Panc1 (cell line): ENCODE measurements around the gene IGFBP5.

ENCODE experiments used
- POLR2AphosphoS5 ChIP-seq: IDR thresholded peaks from 2 replicates; pipeline ENCODE4 v1.6.1; 2012; ENCODE audit warnings: mild to moderate bottlenecking, low read depth, low read length, moderate library complexity
- REST ChIP-seq, 2 experiments: IDR thresholded peaks; 2 replicates each; pipeline ENCODE4 v1.6.1; 2011 to 2012; ENCODE audit warnings: low read depth in 2 of 2, control low read depth in 1 of 2, low read length in 1 of 2, mild to moderate bottlenecking in 1 of 2, moderate library complexity in 1 of 2; ENCODE audit not compliant: insufficient read depth in 1 of 2
- TF ChIP-seq, protein P1 (sequence below): fragments of 450-650 bp; IDR thresholded peaks from 2 replicates; pipeline ENCODE4 v1.5.1; 2017; ENCODE audit warnings: mild to moderate bottlenecking

DNA sequence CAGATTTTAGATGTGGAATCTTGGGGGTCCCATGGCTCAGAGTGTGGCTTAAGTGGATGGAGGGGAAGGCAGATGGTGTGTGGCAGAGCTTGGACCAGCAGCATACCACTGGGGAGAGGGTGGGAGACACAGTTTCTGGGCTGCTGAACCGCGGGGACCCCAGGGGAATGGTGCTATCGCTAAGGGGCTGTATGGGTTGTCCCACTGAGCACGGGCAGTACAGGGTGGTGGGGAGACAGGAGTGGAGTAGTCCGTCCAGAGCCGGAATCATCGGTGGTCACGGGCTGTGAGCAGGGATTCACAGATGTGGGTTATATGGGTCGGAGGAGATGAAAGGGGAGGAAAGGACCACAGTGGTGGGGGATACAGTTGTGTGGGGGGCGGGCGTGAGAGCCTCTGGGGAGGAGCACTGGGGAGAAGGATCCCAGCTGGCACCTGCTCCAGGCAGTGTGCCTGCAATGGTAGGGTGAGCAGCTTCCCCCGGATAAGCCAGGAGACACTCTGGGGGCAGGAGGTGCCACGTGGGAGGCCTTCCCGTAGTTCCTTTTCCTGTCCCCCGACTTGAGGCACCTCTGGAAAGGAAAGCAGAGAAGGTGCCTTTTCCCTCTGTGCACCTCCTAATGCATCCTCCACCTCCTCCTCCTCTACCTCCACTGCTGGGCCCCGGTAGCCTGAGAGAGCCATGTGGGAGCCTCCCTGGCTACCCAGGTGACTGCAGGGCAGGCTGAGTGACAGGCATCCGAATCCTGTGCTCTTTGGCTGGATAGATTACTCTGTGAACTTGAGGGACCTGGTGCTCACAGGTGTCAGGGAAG, 24.9 kb downstream of the IGFBP5 start:
- TF ChIP-seq, protein P1, sequence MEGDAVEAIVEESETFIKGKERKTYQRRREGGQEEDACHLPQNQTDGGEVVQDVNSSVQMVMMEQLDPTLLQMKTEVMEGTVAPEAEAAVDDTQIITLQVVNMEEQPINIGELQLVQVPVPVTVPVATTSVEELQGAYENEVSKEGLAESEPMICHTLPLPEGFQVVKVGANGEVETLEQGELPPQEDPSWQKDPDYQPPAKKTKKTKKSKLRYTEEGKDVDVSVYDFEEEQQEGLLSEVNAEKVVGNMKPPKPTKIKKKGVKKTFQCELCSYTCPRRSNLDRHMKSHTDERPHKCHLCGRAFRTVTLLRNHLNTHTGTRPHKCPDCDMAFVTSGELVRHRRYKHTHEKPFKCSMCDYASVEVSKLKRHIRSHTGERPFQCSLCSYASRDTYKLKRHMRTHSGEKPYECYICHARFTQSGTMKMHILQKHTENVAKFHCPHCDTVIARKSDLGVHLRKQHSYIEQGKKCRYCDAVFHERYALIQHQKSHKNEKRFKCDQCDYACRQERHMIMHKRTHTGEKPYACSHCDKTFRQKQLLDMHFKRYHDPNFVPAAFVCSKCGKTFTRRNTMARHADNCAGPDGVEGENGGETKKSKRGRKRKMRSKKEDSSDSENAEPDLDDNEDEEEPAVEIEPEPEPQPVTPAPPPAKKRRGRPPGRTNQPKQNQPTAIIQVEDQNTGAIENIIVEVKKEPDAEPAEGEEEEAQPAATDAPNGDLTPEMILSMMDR = no peak
- TF ChIP-seq REST (IDR thresholded peaks at IDR 0.05; ENCODE audit: insufficient read depth in 1 of 2, low read depth in 2 of 2, low read length in 1 of 2) (no peak), POLR2AphosphoS5 (no peak)
